Stimulated activated effector memory CD8-positive, alpha-beta T cell treated with anti-CD3 and anti-CD28 coated beads, Interleukin-12 subunit alpha, Interleukin-12 subunit beta, amount 100 ng/mL, for 72 hours (primary cell): Measurements from ENCODE around the gene ABCA6.
"Not testable (repeated sequence)": the region's sequence is repeated elsewhere in the genome, so short reads cannot be mapped to it uniquely, and the experiment has no call there.

Experiments used
- ATAC-seq: fragments of 150-1000 bp; cut with Tn5 transposase; 2 replicates; pipeline ENCODE4 v1.10.0; 2021
- DNase-seq, 2 donors: peaks; one replicate each; pipeline ENCODE4 v3.0.0; 2021 to 2022; ENCODE audit warnings: low spot score in 2 of 2
- H3K27ac Mint-ChIP-seq: one replicate; pipeline ENCODE4 v1.8.0; 2022; ENCODE audit warnings: mild to moderate bottlenecking, mixed read lengths
- H3K36me3 Mint-ChIP-seq: one replicate; pipeline ENCODE4 v1.8.0; 2022; ENCODE audit warnings: mild to moderate bottlenecking, mixed read lengths
- H3K4me1 Mint-ChIP-seq: one replicate; pipeline ENCODE4 v1.8.0; 2022; ENCODE audit warnings: mixed read lengths
- H3K4me3 Mint-ChIP-seq: one replicate; pipeline ENCODE4 v1.8.0; 2022; ENCODE audit warnings: mild to moderate bottlenecking, mixed read lengths
- H3K9me3 Mint-ChIP-seq: one replicate; pipeline ENCODE4 v1.8.0; 2022; ENCODE audit warnings: mixed read lengths

The ABCA6 gene

DNA sequence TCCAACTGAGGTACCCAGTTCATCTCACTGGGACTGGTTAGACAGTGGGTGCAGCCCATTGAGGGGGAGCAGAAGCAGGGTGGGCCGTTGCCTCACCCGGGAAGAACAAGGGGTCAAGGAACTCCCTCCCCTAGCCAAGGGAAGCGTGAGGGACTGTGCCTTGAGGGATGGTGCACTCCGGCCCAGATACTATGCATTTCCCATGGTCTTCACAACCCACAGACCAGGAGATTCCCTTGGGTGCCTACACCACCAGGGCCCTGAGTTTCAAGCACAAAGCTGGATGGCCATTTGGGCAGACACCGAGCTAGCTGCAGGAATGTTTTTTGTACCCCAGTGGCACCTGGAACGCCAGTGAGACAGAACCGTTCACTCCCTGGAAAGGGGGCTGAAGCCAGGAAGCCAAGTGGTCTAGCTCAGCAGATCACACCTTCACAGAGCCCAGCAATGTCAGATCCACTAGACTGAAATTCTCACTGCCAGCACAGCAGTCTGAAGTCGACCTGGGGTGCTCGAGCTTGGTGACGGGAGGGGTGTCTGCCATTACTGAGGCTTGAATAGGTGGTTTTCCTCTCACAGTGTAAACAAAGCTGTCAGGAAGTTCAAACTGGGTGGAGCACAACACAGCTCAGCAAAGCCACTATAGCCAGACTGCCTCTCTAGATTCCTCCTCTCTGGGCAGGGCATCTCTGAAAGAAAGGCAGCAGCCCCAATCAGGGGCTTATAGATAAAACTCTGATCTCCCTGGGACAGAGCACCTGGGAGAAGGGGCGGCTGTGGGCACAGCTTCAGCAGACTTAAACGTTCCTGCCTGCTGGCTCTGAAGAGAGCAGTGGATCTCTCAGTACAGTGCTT, 71.1 kb downstream of the ABCA6 start:
- peak overlapping the region; percentile 79 for H3K27ac Mint-ChIP-seq
- H3K4me3 Mint-ChIP-seq, ATAC-seq, H3K36me3 Mint-ChIP-seq, DNase-seq: not testable (repeated sequence)
- peaks cover 14% of the 10 kb centered on the region for H3K4me1 Mint-ChIP-seq
- H3K9me3 Mint-ChIP-seq: peaks cover 21% of the 10 kb centered on the region

DNA sequence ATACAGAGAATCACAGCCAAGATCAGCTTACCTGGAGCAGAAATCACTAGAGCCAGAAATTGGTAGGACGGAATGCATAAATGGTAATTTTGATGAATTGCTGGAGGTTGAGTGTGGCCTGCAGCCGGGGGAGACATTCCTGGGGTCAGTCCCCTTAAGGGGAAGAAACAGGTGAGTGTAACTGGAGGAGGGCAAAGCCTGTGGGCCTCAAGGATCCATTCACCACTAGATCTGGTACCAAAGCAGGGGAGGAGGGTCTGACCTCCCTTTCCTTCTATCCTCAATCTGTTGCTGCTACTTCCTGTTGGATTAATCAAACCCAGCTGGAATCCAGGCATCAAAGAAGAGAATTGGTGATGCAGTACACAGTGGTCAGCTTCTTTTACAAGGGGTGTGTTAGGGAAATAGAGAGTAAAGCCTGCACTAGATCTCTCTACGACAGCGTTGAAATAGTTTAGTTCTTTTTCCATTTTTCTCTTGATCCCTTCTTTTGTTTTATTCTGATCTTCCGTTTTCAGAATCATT, 72.4 kb downstream of the ABCA6 start:
- H3K4me3 Mint-ChIP-seq: no peak overlapping the region
- peaks cover 14% of the 10 kb centered on the region for H3K4me1 Mint-ChIP-seq
- no peak for DNase-seq
- no peaks in the 10 kb centered on the region for H3K36me3 Mint-ChIP-seq
- no peak overlapping the region for H3K27ac Mint-ChIP-seq
- H3K9me3 Mint-ChIP-seq: peaks cover 15% of the 10 kb centered on the region
- ATAC-seq: no peak

DNA sequence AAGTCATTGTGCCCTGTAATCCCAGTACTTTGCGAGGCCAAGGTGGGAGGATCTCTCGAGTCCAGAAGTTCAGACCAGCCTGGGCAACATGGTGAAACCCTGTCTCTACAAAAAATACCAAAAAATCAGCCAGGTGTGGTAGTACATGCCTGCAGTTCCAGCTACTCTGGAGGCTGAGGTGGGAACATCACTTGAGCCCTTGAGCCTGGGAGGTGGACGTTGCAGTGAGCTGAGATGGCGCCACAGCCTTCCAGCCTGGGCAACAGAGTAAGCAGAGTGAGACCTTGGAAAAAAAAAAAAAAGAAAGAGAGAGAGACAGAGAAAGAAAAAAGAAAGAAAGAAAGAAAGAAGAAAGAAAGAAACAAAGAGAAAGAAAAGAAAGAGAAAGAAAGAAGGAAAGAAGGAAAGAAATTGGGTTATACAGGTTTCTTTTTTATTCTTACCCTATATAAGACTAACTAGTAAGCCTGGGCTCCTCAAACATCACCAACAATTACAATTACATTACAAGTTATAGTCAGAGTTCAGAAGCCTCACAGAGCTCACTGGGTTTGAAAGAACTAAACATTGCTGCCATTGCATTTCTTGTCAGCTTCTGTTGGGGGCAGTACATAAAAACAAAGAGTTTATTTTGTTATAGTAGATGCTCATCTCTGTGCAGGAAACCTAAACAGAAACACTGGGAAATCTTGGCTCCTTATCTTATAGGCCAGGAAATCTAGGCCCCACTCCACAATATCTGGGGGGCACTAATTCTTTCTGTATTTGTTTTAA, 74.2 kb downstream of the ABCA6 start:
- DNase-seq: no peak
- H3K9me3 Mint-ChIP-seq: peaks cover 5% of the 10 kb centered on the region
- H3K4me3 Mint-ChIP-seq: no peak overlapping the region
- no peak for ATAC-seq
- no peak overlapping the region for H3K27ac Mint-ChIP-seq
- no peaks in the 10 kb centered on the region for H3K36me3 Mint-ChIP-seq
- H3K4me1 Mint-ChIP-seq: peaks cover 14% of the 10 kb centered on the region

DNA sequence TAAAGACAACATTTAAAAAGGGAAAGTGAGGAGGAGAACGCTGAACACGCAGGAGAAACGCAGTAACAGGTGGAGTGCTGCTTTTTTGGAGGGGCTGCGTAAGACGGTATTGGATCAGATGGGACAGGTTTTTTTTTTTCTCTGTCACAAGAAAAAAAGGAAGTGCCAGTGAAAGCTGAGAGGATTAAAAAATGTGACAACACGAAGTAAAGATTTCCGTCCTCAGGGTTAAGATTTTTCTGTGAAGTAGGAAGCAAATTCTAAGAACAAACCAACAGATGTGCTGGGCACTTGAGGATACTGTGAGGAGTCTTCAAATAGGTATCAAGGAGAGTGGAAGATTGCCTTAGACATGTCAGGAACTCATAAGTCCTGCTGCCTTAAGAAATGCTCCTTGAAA, 75.2 kb downstream of the ABCA6 start:
- H3K36me3 Mint-ChIP-seq: no peaks in the 10 kb centered on the region
- no peak overlapping the region for H3K27ac Mint-ChIP-seq
- no peaks in the 10 kb centered on the region for H3K9me3 Mint-ChIP-seq
- peaks cover 11% of the 10 kb centered on the region for H3K4me1 Mint-ChIP-seq
- DNase-seq (no peak), ATAC-seq (no peak)
- H3K4me3 Mint-ChIP-seq: no peak overlapping the region

DNA sequence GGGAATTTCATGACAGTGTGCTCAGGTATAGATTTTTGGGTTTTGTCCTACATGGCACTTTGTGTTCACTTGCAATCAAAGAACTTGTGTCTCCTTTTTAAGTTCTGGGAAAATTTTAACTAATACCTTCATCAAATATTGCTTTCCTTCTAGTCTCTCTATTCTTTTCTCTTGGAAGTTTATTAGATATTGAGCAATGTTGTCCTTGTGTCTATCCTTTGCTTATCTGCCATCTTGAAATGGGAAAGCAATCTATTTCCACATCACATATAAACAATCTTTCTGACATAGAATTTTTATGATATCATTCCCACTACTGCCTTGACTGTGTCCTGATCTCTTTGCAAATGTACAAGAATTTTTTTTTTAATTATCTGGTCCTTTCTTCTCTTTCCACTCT, 76.6 kb downstream of the ABCA6 start:
- Mint-ChIP-seq H3K9me3 (no peaks in the 10 kb centered on the region), H3K4me3 (no peak overlapping the region), H3K36me3 (no peaks in the 10 kb centered on the region), H3K27ac (no peak overlapping the region), H3K4me1 (peaks cover 6% of the 10 kb centered on the region)
- DNase-seq (no peak), ATAC-seq (no peak)

DNA sequence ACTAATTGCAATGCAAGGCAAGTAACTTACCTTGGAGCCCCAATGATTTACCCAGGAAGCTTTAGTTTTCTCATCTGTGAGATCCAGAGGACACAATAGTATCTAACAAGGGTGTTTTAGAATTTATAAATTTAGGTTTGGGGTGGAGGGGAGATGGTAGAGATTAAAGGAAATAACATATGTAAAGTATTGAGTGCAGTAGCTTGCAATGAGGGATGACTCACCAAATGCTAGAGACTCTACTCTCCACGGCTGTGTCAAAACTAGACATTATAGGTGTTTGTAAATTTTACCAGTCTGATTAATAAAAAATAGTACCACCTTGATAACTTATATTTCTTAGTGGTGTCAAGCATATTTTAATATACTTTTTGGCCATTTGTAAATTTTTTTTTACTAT, 77.2 kb downstream of the ABCA6 start:
- no peak overlapping the region for H3K4me3 Mint-ChIP-seq
- DNase-seq (no peak), ATAC-seq (no peak)
- H3K4me1 Mint-ChIP-seq: peaks cover 6% of the 10 kb centered on the region
- no peaks in the 10 kb centered on the region for H3K9me3 Mint-ChIP-seq
- no peak overlapping the region for H3K27ac Mint-ChIP-seq
- no peaks in the 10 kb centered on the region for H3K36me3 Mint-ChIP-seq

DNA sequence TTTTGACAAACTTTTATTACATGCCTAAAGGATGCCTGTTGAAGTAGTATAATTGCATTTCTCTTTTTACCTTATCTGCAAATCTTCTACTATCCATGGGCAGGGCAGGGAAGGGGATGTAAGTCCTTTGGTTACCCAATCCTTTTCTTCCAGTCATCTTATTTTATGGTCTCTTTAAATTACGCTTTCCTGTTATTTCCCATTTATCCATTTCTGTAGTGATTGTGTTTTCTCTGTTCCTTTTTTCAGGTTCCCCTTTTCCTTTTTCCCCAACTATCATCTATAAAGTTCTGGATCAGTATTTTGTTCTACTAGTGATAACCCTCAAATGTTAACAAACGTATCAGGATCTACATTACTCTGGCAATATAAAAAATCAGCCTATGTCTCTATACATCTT, 77.7 kb downstream of the ABCA6 start:
- DNase-seq (no peak), ATAC-seq (no peak)
- no peak overlapping the region for H3K27ac Mint-ChIP-seq
- H3K9me3 Mint-ChIP-seq: peaks cover 3% of the 10 kb centered on the region
- no peak overlapping the region for H3K4me3 Mint-ChIP-seq
- H3K4me1 Mint-ChIP-seq: peaks cover 6% of the 10 kb centered on the region
- H3K36me3 Mint-ChIP-seq: no peaks in the 10 kb centered on the region

DNA sequence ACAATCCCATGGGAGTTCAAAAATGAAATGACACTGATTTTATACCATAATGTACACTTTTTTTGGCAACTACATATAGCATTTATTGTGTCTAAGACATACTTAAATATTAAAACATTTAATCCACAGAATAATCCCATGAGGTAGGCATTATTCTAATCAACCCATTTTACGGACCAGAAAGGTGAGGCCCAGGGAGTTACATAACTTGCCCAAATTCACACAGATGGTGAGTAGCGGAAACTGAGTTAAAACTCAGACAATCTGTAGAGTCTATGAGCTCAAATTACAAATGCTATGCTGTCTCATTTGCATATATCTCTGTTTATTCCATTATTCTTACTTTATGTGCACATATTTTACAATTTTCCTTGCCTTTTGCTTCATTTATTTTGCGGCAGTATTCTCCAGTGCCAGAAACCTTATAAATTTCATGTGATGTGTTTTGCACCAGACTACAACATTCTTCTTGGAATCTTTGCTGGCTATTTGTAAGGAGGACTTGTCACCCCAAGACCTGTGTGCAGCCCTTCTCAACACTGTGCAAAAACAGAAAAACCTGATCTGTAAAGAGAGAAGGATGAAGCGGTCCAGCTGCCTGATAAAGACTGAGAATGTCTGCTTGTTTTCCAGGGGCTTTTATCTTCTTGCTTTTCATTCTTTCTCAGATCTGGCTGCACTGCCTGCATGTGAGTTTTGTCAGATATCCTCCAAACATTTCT, 78.7 kb downstream of the ABCA6 start:
- no peaks in the 10 kb centered on the region for H3K36me3 Mint-ChIP-seq
- no peak overlapping the region for H3K4me3 Mint-ChIP-seq
- no peak overlapping the region for H3K27ac Mint-ChIP-seq
- peaks cover 6% of the 10 kb centered on the region for H3K4me1 Mint-ChIP-seq
- DNase-seq (no peak), ATAC-seq (no peak)
- peaks cover 3% of the 10 kb centered on the region for H3K9me3 Mint-ChIP-seq

DNA sequence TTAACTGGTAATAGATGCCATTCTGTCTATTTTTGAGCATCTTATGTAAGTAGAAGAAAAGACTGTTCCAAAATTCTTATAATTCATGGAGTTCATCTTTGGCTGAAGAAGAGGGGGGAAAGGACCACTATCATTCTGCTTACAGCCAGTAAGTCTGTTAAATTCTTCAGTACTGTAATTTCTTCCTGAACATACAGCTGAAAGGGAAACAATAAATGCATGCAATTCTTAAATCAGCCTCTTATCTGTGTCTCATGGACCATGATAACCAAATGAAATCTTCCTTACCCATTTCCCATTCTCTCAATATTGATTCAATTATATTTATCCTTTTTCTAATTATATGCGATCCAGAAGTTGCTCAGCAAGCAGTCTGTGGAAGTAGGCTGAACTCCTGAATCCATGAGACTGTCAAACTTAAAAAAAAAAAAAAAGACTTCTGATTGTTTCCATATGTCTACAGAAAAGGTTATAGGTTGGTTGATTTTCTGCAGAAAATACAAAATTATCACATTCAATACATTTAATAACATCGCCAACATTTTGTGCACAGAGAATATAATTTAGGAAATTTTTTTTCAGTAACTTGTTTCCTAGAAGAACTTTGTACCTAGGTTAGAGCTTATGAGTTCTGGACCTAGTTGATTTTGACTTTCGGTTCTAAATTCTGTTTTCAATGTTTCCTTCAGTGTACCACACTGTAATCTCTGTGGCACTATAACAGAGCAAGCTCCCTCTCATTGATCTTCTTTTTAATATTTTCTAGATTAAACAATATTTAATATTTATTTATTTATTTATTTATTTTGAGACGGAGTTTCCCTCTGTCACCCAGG, 79.8 kb downstream of the ABCA6 start:
- ATAC-seq (no peak), DNase-seq (no peak)
- no peaks in the 10 kb centered on the region for H3K36me3 Mint-ChIP-seq
- peaks cover 3% of the 10 kb centered on the region for H3K9me3 Mint-ChIP-seq
- H3K4me1 Mint-ChIP-seq: peaks cover 6% of the 10 kb centered on the region
- H3K27ac Mint-ChIP-seq: no peak overlapping the region
- no peak overlapping the region for H3K4me3 Mint-ChIP-seq

DNA sequence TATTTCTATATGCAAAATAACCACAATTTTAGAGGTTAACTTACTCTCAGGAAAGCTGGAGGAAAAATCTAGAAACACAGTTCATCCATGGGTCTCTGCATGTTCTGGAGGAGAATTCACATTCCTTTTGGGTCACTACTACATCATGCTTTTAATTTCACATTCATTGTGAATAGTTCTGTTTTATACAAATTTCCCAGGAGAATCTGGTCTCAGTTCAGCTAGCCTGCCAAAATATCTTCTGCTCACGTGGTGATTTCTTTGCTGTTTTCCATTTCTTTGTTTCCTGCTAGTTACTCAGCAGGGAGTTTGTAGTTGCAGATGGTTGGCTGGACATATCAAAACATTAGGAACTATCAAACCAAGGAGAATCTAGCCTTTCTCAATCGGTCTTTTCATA, 80.9 kb downstream of the ABCA6 start, which contains the start of gene ABCA9:
ABCA9 (minus strand) TSS at position 106 of the 400 bp plus-strand sequence. CDS start 9,801 bp downstream, outside the sequence.
- no peaks in the 10 kb centered on the region for H3K36me3 Mint-ChIP-seq

DNA sequence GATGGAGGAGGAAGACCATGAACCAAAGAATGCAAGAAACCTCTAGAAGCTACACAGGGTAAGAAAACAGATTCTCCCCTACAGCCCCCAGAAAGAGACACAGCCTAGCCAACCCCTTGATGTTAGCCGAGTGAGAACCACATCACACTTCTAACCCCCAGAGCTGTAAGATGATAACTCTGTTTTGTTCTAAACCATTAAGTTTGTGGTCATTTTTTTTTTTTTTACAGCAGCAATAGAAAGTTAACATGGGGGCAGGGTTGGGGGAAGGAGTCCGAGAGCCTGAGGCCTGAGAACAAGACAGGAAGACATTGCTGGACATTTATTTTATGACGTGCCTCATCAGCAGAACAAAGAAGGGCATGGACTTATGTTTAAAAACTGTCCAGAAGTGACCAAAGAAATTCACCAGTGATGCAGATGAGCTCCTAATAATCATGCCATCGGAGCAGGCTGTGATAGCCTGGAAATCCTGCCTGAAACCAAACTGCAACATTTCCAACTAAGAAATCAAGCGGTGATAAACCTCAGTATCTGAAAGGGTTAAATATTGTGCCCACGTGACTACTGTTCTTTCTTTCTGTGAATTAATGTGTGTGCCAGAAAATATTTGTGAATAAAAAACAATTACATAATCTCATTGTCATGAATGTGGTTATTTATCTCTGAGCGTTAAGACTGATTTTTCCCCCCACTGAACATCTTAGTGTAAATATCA, 82.1 kb downstream of the ABCA6 start:
- Mint-ChIP-seq H3K4me3 (no peak overlapping the region), H3K27ac (no peak overlapping the region), H3K4me1 (no peaks in the 10 kb centered on the region), H3K36me3 (no peaks in the 10 kb centered on the region), H3K9me3 (peaks cover 7% of the 10 kb centered on the region)
- ATAC-seq (no peak), DNase-seq (no peak)

More for the DNA sequence above, 80.9 kb downstream of the ABCA6 start, which contains the start of gene ABCA9:
- H3K9me3 Mint-ChIP-seq: peaks cover 7% of the 10 kb centered on the region
- DNase-seq (no peak), ATAC-seq (no peak)
- no peaks in the 10 kb centered on the region for H3K4me1 Mint-ChIP-seq
- no peak within 1 kb of the TSS for H3K27ac Mint-ChIP-seq
- no peak within 1 kb of the TSS for H3K4me3 Mint-ChIP-seq

DNA sequence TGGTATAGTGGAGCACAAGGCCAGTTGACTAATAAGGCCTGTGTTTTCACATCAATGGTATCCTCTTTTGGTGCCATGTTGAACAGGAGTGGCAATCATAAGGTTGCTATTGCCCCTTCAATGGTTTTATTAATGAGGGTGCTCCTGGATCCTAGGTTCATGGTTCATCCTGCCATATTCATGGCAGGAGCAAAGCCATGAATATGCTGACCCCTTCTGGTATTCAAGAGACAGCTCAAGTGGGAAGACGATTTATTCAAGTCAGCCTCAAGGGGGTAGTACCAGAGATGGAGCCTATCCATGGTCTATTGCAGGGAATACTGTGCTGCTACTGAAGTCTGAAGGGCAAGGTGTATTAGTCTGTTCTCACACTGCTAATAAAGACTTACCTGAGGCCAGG, 83.5 kb downstream of the ABCA6 start:
- Mint-ChIP-seq H3K4me1 (no peaks in the 10 kb centered on the region), H3K4me3 (no peak overlapping the region), H3K36me3 (no peaks in the 10 kb centered on the region), H3K9me3 (peaks cover 13% of the 10 kb centered on the region), H3K27ac (no peak overlapping the region)
- ATAC-seq (no peak), DNase-seq (no peak)

DNA sequence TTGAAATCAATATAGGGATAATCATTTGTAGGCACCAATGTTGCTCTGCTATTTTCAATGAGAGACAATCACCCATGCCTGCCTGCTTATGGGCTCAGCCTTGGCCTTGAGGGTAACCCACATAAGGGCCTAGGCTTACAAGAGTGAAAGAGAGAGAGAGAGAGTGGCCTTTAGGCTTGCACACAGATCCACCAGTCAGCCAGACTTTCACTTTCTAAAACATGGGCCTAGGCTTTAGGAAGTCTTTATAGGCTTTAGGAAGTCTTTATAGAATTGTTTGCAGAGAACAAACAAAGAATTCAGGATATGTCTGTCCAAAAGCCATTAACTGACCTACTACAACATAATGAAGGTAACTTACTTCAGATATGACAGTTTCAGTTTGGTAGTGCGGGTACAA, 84.4 kb downstream of the ABCA6 start:
- Mint-ChIP-seq H3K27ac (no peak overlapping the region), H3K4me1 (no peaks in the 10 kb centered on the region), H3K9me3 (peaks cover 14% of the 10 kb centered on the region), H3K36me3 (no peaks in the 10 kb centered on the region), H3K4me3 (no peak overlapping the region)
- ATAC-seq (no peak), DNase-seq (no peak)
